ENCODE measurements around the gene IPO11. TPM values are rescaled to one million over a fixed set of nuclear protein-coding genes. Genes with fewer than 3 reads are reported as not detected.

Gene IPO11
- 32.8 TPM for polyA plus RNA-seq (2013, experiment 1 of 2)
- 34.5 TPM for polyA plus RNA-seq (2013, experiment 2 of 2)

DNA sequence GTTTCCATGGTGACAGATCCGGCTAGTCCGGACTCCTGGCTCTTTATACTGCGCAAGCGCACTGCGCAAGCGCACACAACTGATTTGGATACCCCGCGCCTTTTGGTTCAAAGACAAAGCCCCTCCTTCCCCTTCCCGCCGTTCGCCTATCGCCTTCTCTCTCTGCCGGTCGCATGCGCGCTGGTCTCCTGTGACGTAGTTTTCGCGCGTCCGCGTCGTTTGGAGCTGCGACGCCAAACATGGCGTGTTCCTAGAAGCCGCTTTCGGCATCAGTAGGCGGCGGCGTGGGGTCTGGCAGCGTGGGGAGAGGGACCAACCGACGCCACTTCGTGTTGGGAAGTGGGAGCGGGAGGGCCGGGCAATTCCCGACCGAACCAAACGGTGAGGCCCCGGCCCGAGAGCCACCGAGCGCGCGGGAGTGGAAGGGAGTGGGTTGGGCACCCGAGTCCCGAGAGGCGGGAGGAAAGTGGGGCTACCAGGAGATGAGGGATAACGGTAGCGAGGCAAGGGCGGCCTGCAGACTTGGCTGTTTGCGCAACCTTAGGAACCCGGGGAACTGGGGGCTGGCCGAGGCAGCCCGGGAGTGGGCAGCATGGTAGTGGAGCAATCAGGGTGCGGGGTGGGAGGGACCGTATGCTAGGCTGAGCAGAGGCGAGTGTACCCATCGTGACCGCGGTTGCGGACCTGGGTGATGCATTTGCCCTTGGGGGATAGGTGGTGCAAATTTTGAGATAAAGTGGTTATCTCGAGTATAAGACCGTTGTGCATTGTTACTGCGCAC lies at the start of gene IPO11:
TSS of gene IPO11 (plus strand) at position 215 of the 781 bp plus-strand sequence. CDS start 24,517 bp downstream, outside the sequence.
- Histone ChIP-seq H3K4me1 (ENCODE audit: insufficient read depth, low read length) (peaks cover 7% of the 10 kb centered on the region), H3K27me3 (ENCODE audit: insufficient read depth, low read length) (no peaks in the 10 kb centered on the region), H3K9me3 (ENCODE audit: insufficient read depth, low read depth, low read length) (no peaks in the 10 kb centered on the region), H3K27ac (ENCODE audit: low read depth, low read length) (peak within 1 kb of the TSS; percentile 40), H3K4me3 (ENCODE audit: low read length) (peak within 1 kb of the TSS; percentile 100), H3K36me3 (ENCODE audit: insufficient read depth, low read length) (no peaks in the 10 kb centered on the region; the same call in 1 of the 2 replicates), H3K9ac (ENCODE audit: low read depth, low read length) (peak within 1 kb of the TSS; percentile 92)
- under 1% methylated on average over 66 of the region's 66 CpGs for WGBS

DNA sequence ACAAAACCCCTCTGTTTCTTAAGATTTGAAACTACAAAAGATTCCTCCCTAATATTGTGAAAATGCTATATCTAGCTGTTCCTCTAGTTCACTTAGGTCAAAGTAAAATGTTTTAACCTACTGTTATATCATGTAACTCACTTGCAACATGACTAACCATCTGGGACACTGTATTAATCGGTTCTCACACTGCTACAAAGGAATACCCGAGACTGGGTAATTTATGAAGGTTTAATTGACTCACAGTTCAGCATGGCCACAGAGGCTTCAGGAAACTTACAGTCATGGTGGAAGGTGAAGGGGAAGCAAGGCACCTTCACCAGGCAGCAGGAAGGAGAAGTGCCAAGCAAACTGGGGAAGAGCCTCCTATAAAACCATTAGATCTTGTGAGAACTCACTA lies 43.5 kb upstream of the IPO11 start:
- H3K9ac ChIP-seq (ENCODE audit: low read depth, low read length) = no peak overlapping the region
- H3K36me3 ChIP-seq (ENCODE audit: insufficient read depth, low read length) = peaks cover 90% of the 10 kb centered on the region
- H3K27me3 ChIP-seq (ENCODE audit: insufficient read depth, low read length) = no peaks in the 10 kb centered on the region
- no peak overlapping the region for H3K4me3 ChIP-seq (ENCODE audit: low read length)
- WGBS = 97% methylated on average over 2 of the region's 2 CpGs
- no peaks in the 10 kb centered on the region for H3K4me1 ChIP-seq (ENCODE audit: insufficient read depth, low read length)
- no peaks in the 10 kb centered on the region for H3K9me3 ChIP-seq (ENCODE audit: insufficient read depth, low read depth, low read length)
- no peak overlapping the region for H3K27ac ChIP-seq (ENCODE audit: low read depth, low read length)

DNA sequence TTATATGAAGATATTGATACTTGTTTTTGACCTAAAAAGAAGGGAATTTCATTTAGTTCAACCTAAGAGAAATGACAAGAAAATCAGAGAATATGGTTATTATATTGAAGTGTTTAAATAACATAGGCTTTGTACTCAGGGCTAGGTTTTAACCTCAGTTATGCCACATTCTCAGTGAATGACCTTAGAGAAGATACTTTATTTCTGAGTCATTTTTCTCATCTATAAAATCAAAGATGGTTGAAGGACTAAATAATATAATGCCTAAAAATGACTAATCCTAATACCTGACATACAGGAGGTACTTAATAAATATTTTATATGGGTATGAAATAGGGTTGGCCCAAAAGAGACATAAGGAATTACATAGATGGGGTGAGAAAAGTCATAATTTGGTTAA lies 41.2 kb upstream of the IPO11 start:
- H3K9me3 ChIP-seq (ENCODE audit: insufficient read depth, low read depth, low read length) = no peaks in the 10 kb centered on the region
- H3K27ac ChIP-seq (ENCODE audit: low read depth, low read length) = no peak overlapping the region
- no peak overlapping the region for H3K4me3 ChIP-seq (ENCODE audit: low read length)
- peaks cover 89% of the 10 kb centered on the region for H3K36me3 ChIP-seq (ENCODE audit: insufficient read depth, low read length)
- H3K27me3 ChIP-seq (ENCODE audit: insufficient read depth, low read length) = no peaks in the 10 kb centered on the region
- H3K4me1 ChIP-seq (ENCODE audit: insufficient read depth, low read length) = no peaks in the 10 kb centered on the region
- H3K9ac ChIP-seq (ENCODE audit: low read depth, low read length) = no peak overlapping the region

DNA sequence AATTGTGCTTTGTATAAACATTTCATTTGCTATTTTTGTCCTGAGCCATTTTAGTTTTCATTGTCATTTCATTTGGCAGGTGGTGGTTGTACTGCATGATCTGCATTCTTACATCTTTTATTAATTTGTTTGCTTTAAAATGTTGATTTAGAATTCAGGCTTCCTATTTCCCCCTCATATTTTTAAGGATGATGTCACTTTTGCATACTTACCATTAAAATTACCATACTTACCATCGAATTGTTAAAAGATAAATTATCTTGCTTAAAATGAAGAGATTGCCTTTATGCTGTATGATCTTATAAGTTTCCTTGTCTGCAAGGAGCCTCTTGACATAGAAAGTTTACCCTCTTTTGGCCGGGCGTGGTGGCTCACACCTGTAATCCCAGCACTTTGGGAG lies 40.0 kb upstream of the IPO11 start:
- no peak overlapping the region for H3K4me3 ChIP-seq (ENCODE audit: low read length)
- H3K36me3 ChIP-seq (ENCODE audit: insufficient read depth, low read length) = peaks cover 91% of the 10 kb centered on the region
- no peaks in the 10 kb centered on the region for H3K27me3 ChIP-seq (ENCODE audit: insufficient read depth, low read length)
- H3K9me3 ChIP-seq (ENCODE audit: insufficient read depth, low read depth, low read length) = no peaks in the 10 kb centered on the region
- WGBS = 96% methylated on average over 3 of the region's 3 CpGs
- H3K27ac ChIP-seq (ENCODE audit: low read depth, low read length) = no peak overlapping the region
- no peaks in the 10 kb centered on the region for H3K4me1 ChIP-seq (ENCODE audit: insufficient read depth, low read length)
- H3K9ac ChIP-seq (ENCODE audit: low read depth, low read length) = no peak overlapping the region

DNA sequence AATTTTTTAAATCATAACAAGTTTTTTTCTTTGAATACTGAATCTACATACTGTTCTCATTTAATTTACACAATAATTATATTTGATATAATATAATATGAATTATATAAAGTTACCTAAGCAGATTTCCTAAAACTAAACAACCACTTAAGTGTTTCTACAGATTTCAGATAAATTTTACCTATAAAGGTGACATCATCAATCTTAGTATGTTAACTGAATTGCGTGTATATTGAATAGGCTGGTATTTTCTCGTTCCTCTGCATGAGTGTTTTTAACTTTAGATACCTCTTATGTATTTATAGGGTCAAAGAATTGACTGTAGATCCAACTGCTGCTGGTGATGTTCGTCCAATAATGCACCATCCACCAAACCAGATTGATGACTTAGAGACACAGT lies 39.2 kb upstream of the IPO11 start:
- no peaks in the 10 kb centered on the region for H3K27me3 ChIP-seq (ENCODE audit: insufficient read depth, low read length)
- H3K4me1 ChIP-seq (ENCODE audit: insufficient read depth, low read length) = no peaks in the 10 kb centered on the region
- no peak overlapping the region for H3K9ac ChIP-seq (ENCODE audit: low read depth, low read length)
- no peak overlapping the region for H3K4me3 ChIP-seq (ENCODE audit: low read length)
- no peaks in the 10 kb centered on the region for H3K9me3 ChIP-seq (ENCODE audit: insufficient read depth, low read depth, low read length)
- no peak overlapping the region for H3K27ac ChIP-seq (ENCODE audit: low read depth, low read length)
- 100% methylated on average over 1 of the region's 3 CpGs for WGBS
- H3K36me3 ChIP-seq (ENCODE audit: insufficient read depth, low read length) = peaks cover 91% of the 10 kb centered on the region

DNA sequence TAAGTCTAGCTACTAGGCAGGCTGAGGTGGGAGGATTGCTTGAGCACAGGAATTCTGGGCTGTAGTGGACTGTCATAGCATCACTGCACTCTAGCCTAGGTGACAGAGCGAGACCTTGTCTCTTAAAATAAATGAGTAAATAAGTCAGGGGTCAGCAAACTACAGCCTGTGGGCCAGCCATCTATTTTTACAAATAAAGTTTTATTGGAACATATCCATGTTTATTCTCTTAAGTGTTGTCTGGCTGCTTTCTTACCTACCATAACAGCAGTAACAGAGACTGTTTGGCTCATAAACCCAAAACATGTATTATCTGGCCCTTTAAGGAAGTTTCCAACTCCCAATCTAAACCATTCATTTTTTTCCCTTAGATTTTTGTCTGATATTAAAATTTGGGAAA lies 38.5 kb upstream of the IPO11 start:
- no peak overlapping the region for H3K9ac ChIP-seq (ENCODE audit: low read depth, low read length)
- H3K4me3 ChIP-seq (ENCODE audit: low read length) = no peak overlapping the region
- H3K36me3 ChIP-seq (ENCODE audit: insufficient read depth, low read length) = peaks cover 91% of the 10 kb centered on the region
- no peaks in the 10 kb centered on the region for H3K9me3 ChIP-seq (ENCODE audit: insufficient read depth, low read depth, low read length)
- WGBS = 100% methylated on average over 1 of the region's 1 CpG
- H3K27ac ChIP-seq (ENCODE audit: low read depth, low read length) = no peak overlapping the region
- H3K4me1 ChIP-seq (ENCODE audit: insufficient read depth, low read length) = no peaks in the 10 kb centered on the region
- no peaks in the 10 kb centered on the region for H3K27me3 ChIP-seq (ENCODE audit: insufficient read depth, low read length)

DNA sequence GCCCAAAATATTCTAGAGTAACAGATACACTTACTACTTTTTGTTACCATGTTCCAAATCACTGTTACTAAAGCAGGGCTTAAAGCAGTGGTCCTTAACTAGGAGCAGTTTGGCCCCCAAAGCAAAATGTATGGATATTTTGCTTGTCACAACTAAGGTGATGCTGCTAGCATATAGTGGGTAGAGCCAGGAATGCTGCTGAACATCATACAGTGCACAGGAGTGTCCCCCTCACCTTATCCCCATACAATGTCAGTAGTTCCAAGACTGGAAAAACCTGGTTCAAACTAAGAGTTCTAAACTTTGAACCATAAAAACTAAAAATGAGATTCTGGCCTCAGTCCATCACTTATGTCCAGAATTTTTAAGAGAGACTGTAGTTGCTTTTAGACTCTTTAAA lies 36.9 kb upstream of the IPO11 start:
- H3K9ac ChIP-seq (ENCODE audit: low read depth, low read length) = no peak overlapping the region
- H3K9me3 ChIP-seq (ENCODE audit: insufficient read depth, low read depth, low read length) = no peaks in the 10 kb centered on the region
- no peak overlapping the region for H3K4me3 ChIP-seq (ENCODE audit: low read length)
- H3K27ac ChIP-seq (ENCODE audit: low read depth, low read length) = no peak overlapping the region
- H3K27me3 ChIP-seq (ENCODE audit: insufficient read depth, low read length) = no peaks in the 10 kb centered on the region
- H3K4me1 ChIP-seq (ENCODE audit: insufficient read depth, low read length) = no peaks in the 10 kb centered on the region
- H3K36me3 ChIP-seq (ENCODE audit: insufficient read depth, low read length) = peaks cover 94% of the 10 kb centered on the region

DNA sequence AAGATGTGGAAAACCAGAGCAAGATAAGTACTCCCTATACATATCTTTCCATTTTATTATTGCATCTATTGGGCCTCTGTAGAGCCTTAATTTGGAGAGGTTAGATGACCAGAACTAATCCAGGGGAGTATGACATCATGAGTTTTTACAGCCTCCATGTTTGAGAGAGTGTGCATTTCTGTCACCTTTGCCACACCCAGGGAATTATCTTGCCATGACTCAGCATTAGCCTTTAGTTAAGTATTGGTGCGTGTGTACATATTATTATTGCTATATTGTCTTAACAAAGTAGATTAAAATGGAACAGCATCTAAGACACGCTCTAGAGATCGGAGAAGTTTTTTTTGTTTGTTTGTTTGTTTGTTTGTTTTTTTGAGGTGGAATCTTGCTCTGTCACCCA lies 36.5 kb upstream of the IPO11 start:
- Histone ChIP-seq H3K36me3 (ENCODE audit: insufficient read depth, low read length) (peaks cover 95% of the 10 kb centered on the region), H3K27ac (ENCODE audit: low read depth, low read length) (no peak overlapping the region), H3K4me3 (ENCODE audit: low read length) (no peak overlapping the region), H3K27me3 (ENCODE audit: insufficient read depth, low read length) (no peaks in the 10 kb centered on the region), H3K9me3 (ENCODE audit: insufficient read depth, low read depth, low read length) (no peaks in the 10 kb centered on the region), H3K9ac (ENCODE audit: low read depth, low read length) (no peak overlapping the region), H3K4me1 (ENCODE audit: insufficient read depth, low read length) (no peaks in the 10 kb centered on the region)
- 99% methylated on average over 2 of the region's 3 CpGs for WGBS

DNA sequence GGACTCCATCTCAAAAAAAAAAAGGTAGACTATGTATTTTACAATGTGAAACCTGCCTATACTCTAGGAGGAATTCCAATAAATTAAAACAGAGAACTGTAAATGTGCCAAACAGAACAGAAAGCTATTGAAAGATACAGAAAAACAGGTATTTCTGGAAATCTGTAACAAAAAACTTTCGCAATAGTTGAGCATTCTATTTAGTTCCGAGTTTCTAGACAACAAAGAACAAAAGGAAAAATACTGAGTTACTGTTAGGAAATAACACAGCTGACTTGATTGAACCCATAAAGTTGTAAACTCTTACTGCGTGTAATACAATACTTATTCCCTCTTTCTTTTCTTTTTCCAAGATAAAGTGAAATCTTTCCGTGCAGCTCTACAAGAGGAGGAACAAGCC lies 27.4 kb upstream of the IPO11 start:
- no peaks in the 10 kb centered on the region for H3K27me3 ChIP-seq (ENCODE audit: insufficient read depth, low read length)
- H3K9ac ChIP-seq (ENCODE audit: low read depth, low read length) = no peak overlapping the region
- peaks cover 93% of the 10 kb centered on the region for H3K36me3 ChIP-seq (ENCODE audit: insufficient read depth, low read length)
- 95% methylated on average over 4 of the region's 4 CpGs for WGBS
- no peaks in the 10 kb centered on the region for H3K4me1 ChIP-seq (ENCODE audit: insufficient read depth, low read length)
- H3K27ac ChIP-seq (ENCODE audit: low read depth, low read length) = no peak overlapping the region
- no peak overlapping the region for H3K4me3 ChIP-seq (ENCODE audit: low read length)
- H3K9me3 ChIP-seq (ENCODE audit: insufficient read depth, low read depth, low read length) = no peaks in the 10 kb centered on the region

DNA sequence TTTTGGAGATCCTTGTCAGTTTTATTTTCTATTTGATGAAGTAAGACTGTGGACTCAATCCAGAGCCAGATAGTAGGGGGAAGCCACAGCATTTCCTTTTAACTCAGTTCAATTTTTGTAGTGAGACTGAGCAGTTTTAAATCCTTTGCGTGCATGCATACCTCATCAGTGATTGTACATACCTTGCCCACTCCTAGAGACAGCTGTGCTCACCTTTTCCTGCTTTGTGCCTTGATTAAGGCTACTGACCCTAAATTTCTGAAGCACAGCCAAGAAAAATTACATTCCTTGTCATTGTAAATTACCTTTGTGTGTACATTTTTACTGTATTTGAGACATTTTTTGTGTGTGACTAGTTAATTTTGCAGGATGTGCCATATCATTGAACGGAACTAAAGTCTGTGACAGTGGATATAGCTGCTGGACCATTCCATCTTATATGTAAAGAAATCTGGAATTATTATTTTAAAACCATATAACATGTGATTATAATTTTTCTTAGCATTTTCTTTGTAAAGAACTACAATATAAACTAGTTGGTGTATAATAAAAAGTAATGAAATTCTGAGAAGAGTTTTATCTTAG lies 26.7 kb upstream of the IPO11 start:
- peaks cover 93% of the 10 kb centered on the region for H3K36me3 ChIP-seq (ENCODE audit: insufficient read depth, low read length)
- 87% methylated on average over 2 of the region's 2 CpGs for WGBS
- H3K27ac ChIP-seq (ENCODE audit: low read depth, low read length) = no peak overlapping the region

DNA sequence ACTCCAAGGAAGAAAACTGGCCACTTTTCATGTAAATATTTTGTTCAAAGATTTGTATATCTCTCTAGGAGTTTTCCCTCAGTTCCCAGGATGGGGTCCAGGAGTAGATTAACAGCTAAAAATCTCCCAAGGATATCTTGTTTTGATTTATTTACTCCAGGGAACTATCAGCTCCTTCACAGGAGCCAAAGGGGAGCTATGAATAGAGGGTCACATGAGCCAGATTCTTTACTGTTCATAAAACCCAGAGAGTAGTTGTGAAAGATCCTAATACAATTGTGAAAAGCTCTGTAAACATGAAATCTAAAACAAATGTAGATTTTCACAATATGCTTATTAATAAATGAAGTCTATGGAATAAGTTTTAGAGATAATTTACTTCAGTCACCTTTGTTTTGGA lies 25.7 kb upstream of the IPO11 start:
- H3K36me3 ChIP-seq (ENCODE audit: insufficient read depth, low read length) = peaks cover 93% of the 10 kb centered on the region
- no peak overlapping the region for H3K9ac ChIP-seq (ENCODE audit: low read depth, low read length)
- no peak overlapping the region for H3K4me3 ChIP-seq (ENCODE audit: low read length)
- H3K27ac ChIP-seq (ENCODE audit: low read depth, low read length) = no peak overlapping the region
- no peaks in the 10 kb centered on the region for H3K4me1 ChIP-seq (ENCODE audit: insufficient read depth, low read length)
- no peaks in the 10 kb centered on the region for H3K9me3 ChIP-seq (ENCODE audit: insufficient read depth, low read depth, low read length)
- no peaks in the 10 kb centered on the region for H3K27me3 ChIP-seq (ENCODE audit: insufficient read depth, low read length)

More for the DNA sequence above, 26.7 kb upstream of the IPO11 start:
- H3K9me3 ChIP-seq (ENCODE audit: insufficient read depth, low read depth, low read length) = no peaks in the 10 kb centered on the region
- H3K4me3 ChIP-seq (ENCODE audit: low read length) = no peak overlapping the region
- H3K9ac ChIP-seq (ENCODE audit: low read depth, low read length) = no peak overlapping the region
- H3K27me3 ChIP-seq (ENCODE audit: insufficient read depth, low read length) = no peaks in the 10 kb centered on the region
- H3K4me1 ChIP-seq (ENCODE audit: insufficient read depth, low read length) = no peaks in the 10 kb centered on the region
